Ishikawa (cell line): Measurements from ENCODE around the gene RP9.

Experiments
- CEBPB ChIP-seq: IDR thresholded peaks from 2 replicates; pipeline ENCODE4 v1.6.1; 2012
- CREB1 ChIP-seq: IDR thresholded peaks from 2 replicates; pipeline ENCODE4 v1.6.1; 2012; ENCODE audit warnings: low read depth
- EGR1 ChIP-seq: IDR thresholded peaks from 2 replicates; pipeline ENCODE4 v1.6.1; 2012
- EP300 ChIP-seq: IDR thresholded peaks from 2 replicates; pipeline ENCODE4 v1.6.1; 2012; ENCODE audit warnings: borderline replicate concordance
- FOXM1 ChIP-seq: IDR thresholded peaks from 2 replicates; pipeline ENCODE4 v1.6.1; 2012; ENCODE audit warnings: low read depth, borderline replicate concordance
- MAX ChIP-seq: IDR thresholded peaks from 2 replicates; pipeline ENCODE4 v1.6.1; 2012
- NFIC ChIP-seq: IDR thresholded peaks from 2 replicates; pipeline ENCODE4 v1.6.1; 2012
- RAD21 ChIP-seq: IDR thresholded peaks from 2 replicates; pipeline ENCODE4 v1.6.1; 2012; ENCODE audit warnings: low read depth
- REST ChIP-seq: IDR thresholded peaks from 2 replicates; pipeline ENCODE4 v1.6.1; 2012; ENCODE audit warnings: low read depth, mild to moderate bottlenecking
- TAF1 ChIP-seq: IDR thresholded peaks from 2 replicates; pipeline ENCODE4 v1.6.1; 2012; ENCODE audit warnings: low read depth, mild to moderate bottlenecking
- TCF12 ChIP-seq: IDR thresholded peaks from 2 replicates; pipeline ENCODE4 v1.6.1; 2012; ENCODE audit warnings: low read depth
- TEAD4 ChIP-seq: IDR thresholded peaks from 2 replicates; pipeline ENCODE4 v1.6.1; 2012
- USF1 ChIP-seq: IDR thresholded peaks from 2 replicates; pipeline ENCODE4 v1.6.1; 2012
- YY1 ChIP-seq: IDR thresholded peaks from 2 replicates; pipeline ENCODE4 v1.6.1; 2012; ENCODE audit warnings: low read depth
- ZBTB7A ChIP-seq: IDR thresholded peaks from 2 replicates; pipeline ENCODE4 v1.6.1; 2012; ENCODE audit warnings: low read depth

RP9 gene

GRCh38 chr7:33075818-33076518 is 33.2 kb downstream of the RP9 start:
- TF ChIP-seq TEAD4 (no peak), RAD21 (no peak), REST (no peak), TAF1 (no peak), ZBTB7A (no peak), USF1 (no peak), CREB1 (no peak), FOXM1 (no peak), CEBPB (no peak), MAX (no peak)

GRCh38 chr7:33073243-33073642 is 36.0 kb downstream of the RP9 start:
- no peak for TF ChIP-seq ZBTB7A
- no peak for TF ChIP-seq CREB1
- no peak for TF ChIP-seq USF1

GRCh38 chr7:33072471-33072870 is 36.7 kb downstream of the RP9 start:
- TF ChIP-seq TCF12 (no peak), MAX (no peak), CREB1 (no peak), RAD21 (no peak), USF1 (no peak), YY1 (no peak), REST (no peak), EP300 (no peak), CEBPB (no peak), NFIC (no peak), TAF1 (no peak), ZBTB7A (no peak), EGR1 (no peak), TEAD4 (no peak), FOXM1 (no peak)

GRCh38 chr7:33070831-33071230 is 38.4 kb downstream of the RP9 start:
- no peak for TF ChIP-seq TCF12
- no peak for TF ChIP-seq EP300
- no peak for TF ChIP-seq TEAD4
- TF ChIP-seq TAF1: no peak
- no peak for TF ChIP-seq ZBTB7A
- no peak for TF ChIP-seq MAX
- no peak for TF ChIP-seq NFIC
- TF ChIP-seq RAD21: no peak
- TF ChIP-seq YY1: no peak
- no peak for TF ChIP-seq FOXM1
- TF ChIP-seq EGR1: no peak
- no peak for TF ChIP-seq USF1
- no peak for TF ChIP-seq CREB1
- TF ChIP-seq REST: no peak
- no peak for TF ChIP-seq CEBPB
